ENCODE measurements around the gene CCDC78. TPM values are rescaled to one million over a fixed set of nuclear protein-coding genes. Genes with fewer than 3 reads are reported as not detected.

Gene CCDC78
- polyA plus RNA-seq, 1 donor (not counting 4 experiments of a cell fraction or from before 2014, with no cell fraction given) = 2.5 TPM

GRCh38 chr16:770411-770810 is 44.2 kb upstream of the CCDC78 start:
- dilution Hi-C loops (cut with MboI; ENCODE audit: extremely low pct_ligation_motif_present, low sequenced_read_pairs) = no loop called here
- H3K9me1 ChIP-seq (ENCODE audit: control insufficient read depth, extremely low read depth, insufficient read depth, low read length) = no peaks in the 10 kb centered on the region
- H3K27ac ChIP-seq (ENCODE audit: control insufficient read depth, insufficient read depth, low read length) = no peak overlapping the region
- no peaks in the 10 kb centered on the region for H3K79me2 ChIP-seq (ENCODE audit: control insufficient read depth, insufficient read depth, low read length)
- H3K4me1 ChIP-seq (ENCODE audit: control insufficient read depth, extremely low read depth, insufficient read depth, low read length) = no peaks in the 10 kb centered on the region
- no peak for TF ChIP-seq EZH2 (IDR thresholded peaks at IDR 0.05; ENCODE audit: low read length)
- TF ChIP-seq CTCF (optimal IDR thresholded peaks at IDR 0.05 in 1 of 3, IDR thresholded peaks at IDR 0.05 in 1 of 3, conservative IDR thresholded peaks at IDR 0.05 in 1 of 3; ENCODE audit: extremely low read depth in 1 of 3, insufficient read depth in 2 of 3, low read length in 3 of 3) = no peak
- H4K20me1 ChIP-seq (ENCODE audit: control insufficient read depth, extremely low read depth, insufficient read depth, low read length) = no peaks in the 10 kb centered on the region
- FAIRE-seq = no peak
- no peak overlapping the region for H2AFZ ChIP-seq (ENCODE audit: control insufficient read depth, low read length)
- H3K9ac ChIP-seq (ENCODE audit: control insufficient read depth, extremely low read depth, insufficient read depth, low read length) = no peak overlapping the region
- peaks cover 3% of the 10 kb centered on the region for H3K27me3 ChIP-seq (ENCODE audit: control insufficient read depth, extremely low read depth, insufficient read depth, low read length)
- H3K9me3 ChIP-seq (ENCODE audit: control insufficient read depth, low read depth, low read length) = no peaks in the 10 kb centered on the region
- H3K4me3 ChIP-seq (ENCODE audit: control insufficient read depth in 2 of 3, extremely low read depth in 1 of 3, insufficient read depth in 2 of 3, low read depth in 1 of 3, low read length in 3 of 3) = no peak overlapping the region
- H3K4me2 ChIP-seq (ENCODE audit: control insufficient read depth, extremely low read depth, insufficient read depth, low read depth, low read length) = no peak overlapping the region
- H3K36me3 ChIP-seq (ENCODE audit: control insufficient read depth in 2 of 2, extremely low read depth in 1 of 2, insufficient read depth in 2 of 2, low read length in 2 of 2) = no peaks in the 10 kb centered on the region
- no peak for DNase-seq (ENCODE audit: low read depth, low spot score)

GRCh38 chr16:769934-770333 is 43.7 kb upstream of the CCDC78 start:
- H3K4me3 ChIP-seq (ENCODE audit: control insufficient read depth in 2 of 3, extremely low read depth in 1 of 3, insufficient read depth in 2 of 3, low read depth in 1 of 3, low read length in 3 of 3) = no peak overlapping the region
- H3K9ac ChIP-seq (ENCODE audit: control insufficient read depth, extremely low read depth, insufficient read depth, low read length) = no peak overlapping the region
- DNase-seq (ENCODE audit: low read depth, low spot score) (no peak), FAIRE-seq (no peak)
- no peak overlapping the region for H3K27ac ChIP-seq (ENCODE audit: control insufficient read depth, insufficient read depth, low read length)
- no peaks in the 10 kb centered on the region for H3K9me1 ChIP-seq (ENCODE audit: control insufficient read depth, extremely low read depth, insufficient read depth, low read length)
- H2AFZ ChIP-seq (ENCODE audit: control insufficient read depth, low read length) = no peak overlapping the region
- no peaks in the 10 kb centered on the region for H3K36me3 ChIP-seq (ENCODE audit: control insufficient read depth in 2 of 2, extremely low read depth in 1 of 2, insufficient read depth in 2 of 2, low read length in 2 of 2)
- H3K4me1 ChIP-seq (ENCODE audit: control insufficient read depth, extremely low read depth, insufficient read depth, low read length) = no peaks in the 10 kb centered on the region
- no peaks in the 10 kb centered on the region for H3K9me3 ChIP-seq (ENCODE audit: control insufficient read depth, low read depth, low read length)
- H4K20me1 ChIP-seq (ENCODE audit: control insufficient read depth, extremely low read depth, insufficient read depth, low read length) = no peaks in the 10 kb centered on the region
- no peak for TF ChIP-seq CTCF (optimal IDR thresholded peaks at IDR 0.05 in 1 of 3, IDR thresholded peaks at IDR 0.05 in 1 of 3, conservative IDR thresholded peaks at IDR 0.05 in 1 of 3; ENCODE audit: extremely low read depth in 1 of 3, insufficient read depth in 2 of 3, low read length in 3 of 3)
- no peak for TF ChIP-seq EZH2 (IDR thresholded peaks at IDR 0.05; ENCODE audit: low read length)
- H3K79me2 ChIP-seq (ENCODE audit: control insufficient read depth, insufficient read depth, low read length) = no peaks in the 10 kb centered on the region
- dilution Hi-C loops (cut with MboI; ENCODE audit: extremely low pct_ligation_motif_present, low sequenced_read_pairs) = no loop called here
- no peak overlapping the region for H3K4me2 ChIP-seq (ENCODE audit: control insufficient read depth, extremely low read depth, insufficient read depth, low read depth, low read length)
- peaks cover 3% of the 10 kb centered on the region for H3K27me3 ChIP-seq (ENCODE audit: control insufficient read depth, extremely low read depth, insufficient read depth, low read length)
